RPMI7951 (cell line): ENCODE results near the gene ATN1. TPM values are rescaled to one million over a fixed set of nuclear protein-coding genes. Genes with fewer than 3 reads are reported as not detected.
"Not testable (repeated sequence)": the region's sequence is repeated elsewhere in the genome, so short reads cannot be mapped to it uniquely, and the experiment has no call there.

Source experiments
- DNase-seq: peaks from one replicate; pipeline ENCODE4 v3.0.0-alpha.2; 2012; ENCODE audit warnings: low read depth
- total RNA-seq: library from RNA; depleted of rRNA; stranded (reverse); fragments of >200 nt; shearing (Covaris generic); gene quantifications from 2 replicates; pipeline ENCODE4 v1.2.3, GENCODE V29; 2014; rRNA removed

ATN1 gene, protein sequence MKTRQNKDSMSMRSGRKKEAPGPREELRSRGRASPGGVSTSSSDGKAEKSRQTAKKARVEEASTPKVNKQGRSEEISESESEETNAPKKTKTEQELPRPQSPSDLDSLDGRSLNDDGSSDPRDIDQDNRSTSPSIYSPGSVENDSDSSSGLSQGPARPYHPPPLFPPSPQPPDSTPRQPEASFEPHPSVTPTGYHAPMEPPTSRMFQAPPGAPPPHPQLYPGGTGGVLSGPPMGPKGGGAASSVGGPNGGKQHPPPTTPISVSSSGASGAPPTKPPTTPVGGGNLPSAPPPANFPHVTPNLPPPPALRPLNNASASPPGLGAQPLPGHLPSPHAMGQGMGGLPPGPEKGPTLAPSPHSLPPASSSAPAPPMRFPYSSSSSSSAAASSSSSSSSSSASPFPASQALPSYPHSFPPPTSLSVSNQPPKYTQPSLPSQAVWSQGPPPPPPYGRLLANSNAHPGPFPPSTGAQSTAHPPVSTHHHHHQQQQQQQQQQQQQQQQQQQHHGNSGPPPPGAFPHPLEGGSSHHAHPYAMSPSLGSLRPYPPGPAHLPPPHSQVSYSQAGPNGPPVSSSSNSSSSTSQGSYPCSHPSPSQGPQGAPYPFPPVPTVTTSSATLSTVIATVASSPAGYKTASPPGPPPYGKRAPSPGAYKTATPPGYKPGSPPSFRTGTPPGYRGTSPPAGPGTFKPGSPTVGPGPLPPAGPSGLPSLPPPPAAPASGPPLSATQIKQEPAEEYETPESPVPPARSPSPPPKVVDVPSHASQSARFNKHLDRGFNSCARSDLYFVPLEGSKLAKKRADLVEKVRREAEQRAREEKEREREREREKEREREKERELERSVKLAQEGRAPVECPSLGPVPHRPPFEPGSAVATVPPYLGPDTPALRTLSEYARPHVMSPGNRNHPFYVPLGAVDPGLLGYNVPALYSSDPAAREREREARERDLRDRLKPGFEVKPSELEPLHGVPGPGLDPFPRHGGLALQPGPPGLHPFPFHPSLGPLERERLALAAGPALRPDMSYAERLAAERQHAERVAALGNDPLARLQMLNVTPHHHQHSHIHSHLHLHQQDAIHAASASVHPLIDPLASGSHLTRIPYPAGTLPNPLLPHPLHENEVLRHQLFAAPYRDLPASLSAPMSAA (N-terminal part only)
- total RNA-seq = 3.8 and 6.1 TPM in 2 replicates

DNA sequence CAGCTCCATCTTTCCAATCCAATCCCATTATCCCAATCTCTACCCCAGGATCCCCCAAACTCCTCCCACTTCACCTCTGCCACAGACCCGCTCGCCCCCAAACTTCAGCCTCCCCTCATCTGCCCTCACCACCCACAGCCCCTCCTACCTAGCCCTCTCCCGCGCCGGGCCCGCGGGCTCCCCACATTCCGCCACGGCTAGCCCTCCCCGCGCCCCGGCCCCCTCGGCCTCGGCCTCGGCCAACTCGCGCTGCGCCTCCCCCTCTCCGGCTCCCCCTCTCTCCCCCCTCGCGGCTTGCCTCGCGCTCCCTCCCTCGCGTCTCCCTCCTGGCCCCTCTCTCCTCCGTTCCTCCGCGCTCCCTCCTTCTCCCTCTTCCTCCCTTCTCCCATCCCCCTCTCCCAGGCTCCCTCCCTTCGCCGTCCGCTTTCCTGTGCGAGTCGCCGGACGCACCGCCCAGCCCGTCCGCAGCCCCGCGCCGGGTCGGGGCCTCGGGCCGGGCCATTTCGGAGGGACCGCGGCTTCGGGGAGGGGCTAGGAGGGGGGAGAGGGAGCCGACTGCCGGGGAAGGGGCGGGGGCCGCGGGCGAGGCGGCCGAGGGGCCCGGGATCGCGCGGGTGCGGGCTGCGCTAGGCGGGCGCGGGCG is at the start of gene ATN1:
Gene ATN1 (plus strand): TSS at position 581 of the 643 bp plus-strand sequence. CDS start 6,043 bp downstream, outside the sequence.
- peak; percentile 77 for DNase-seq

DNA sequence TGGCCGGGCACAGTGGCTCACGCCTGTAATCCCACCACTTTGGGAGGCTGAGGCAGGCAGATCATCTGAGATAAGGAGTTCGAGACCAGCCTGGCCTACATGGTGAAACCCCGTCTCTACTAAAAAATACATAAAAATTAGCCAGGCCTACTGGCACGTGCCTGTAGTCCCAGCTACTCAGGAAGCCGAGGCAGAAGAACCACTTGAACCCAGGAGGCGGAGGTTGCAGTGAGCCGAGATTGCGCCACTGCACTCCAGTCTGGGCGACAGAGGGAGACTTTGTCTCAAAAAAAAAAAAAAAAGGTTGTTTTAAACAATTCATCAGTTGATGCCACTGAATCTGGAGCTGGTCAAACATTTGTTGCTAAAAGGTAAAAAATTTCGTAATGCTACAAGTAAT is 47.9 kb upstream of the ATN1 start:
- DNase-seq = not testable (repeated sequence)

DNA sequence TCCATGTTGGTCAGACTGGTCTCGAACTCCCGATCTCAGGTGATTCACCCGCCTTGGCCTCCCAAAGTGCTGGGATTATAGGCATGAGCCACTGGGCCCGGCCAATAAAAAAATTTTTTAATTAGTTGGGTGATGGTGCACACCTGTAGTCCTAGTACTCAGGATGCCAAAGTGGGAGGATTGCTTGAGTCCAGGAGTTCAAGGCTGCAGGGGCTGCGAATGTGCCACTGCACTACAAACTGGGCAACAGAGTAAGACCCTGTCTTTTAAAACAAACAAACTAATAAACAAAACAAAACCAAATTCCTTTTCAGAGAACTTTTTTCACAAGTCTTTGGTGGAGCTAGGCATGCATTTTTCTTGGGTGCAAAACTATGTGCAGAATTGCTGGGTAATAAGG is 44.5 kb upstream of the ATN1 start:
- DNase-seq = no peak

DNA sequence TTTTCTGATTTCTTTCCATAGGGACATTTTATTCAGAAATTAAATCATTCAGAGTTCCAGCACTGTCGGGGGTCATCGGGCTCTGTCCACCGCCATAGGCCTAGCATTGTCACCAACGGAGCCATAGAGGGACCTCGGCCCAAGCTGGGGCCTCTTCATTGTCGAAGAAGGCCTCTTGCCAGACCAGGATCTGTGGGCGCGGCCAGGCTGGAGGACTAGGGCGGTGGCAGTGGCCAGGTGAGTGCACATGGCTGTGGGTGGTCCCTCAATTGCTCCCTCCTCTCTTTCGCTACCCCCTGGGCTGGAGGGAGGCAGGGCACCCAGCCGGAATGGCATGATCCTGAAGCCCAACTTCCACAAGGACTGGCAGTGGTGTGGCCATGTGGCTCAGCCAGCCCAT is 44.1 kb upstream of the ATN1 start:
- DNase-seq = no peak

DNA sequence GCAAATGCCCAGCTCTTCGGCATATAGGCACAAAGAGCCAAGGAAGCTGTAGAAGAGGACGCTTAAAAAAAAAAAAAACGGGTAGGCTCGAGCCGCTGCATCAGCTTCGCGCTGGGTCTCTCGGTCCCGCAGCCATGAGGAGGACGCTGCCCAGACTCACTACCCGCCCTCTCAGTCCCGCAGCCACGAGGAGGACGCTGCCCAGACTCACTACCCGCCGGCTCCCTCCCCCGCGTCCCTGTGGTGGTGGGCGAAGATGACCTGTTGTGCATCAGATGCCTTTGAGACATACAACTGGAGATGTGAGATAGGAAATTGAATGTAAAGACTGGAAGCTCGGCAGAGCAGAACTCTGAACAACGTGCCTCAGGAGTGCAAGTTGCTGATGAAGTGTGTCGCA is 43.2 kb upstream of the ATN1 start:
- no peak for DNase-seq

DNA sequence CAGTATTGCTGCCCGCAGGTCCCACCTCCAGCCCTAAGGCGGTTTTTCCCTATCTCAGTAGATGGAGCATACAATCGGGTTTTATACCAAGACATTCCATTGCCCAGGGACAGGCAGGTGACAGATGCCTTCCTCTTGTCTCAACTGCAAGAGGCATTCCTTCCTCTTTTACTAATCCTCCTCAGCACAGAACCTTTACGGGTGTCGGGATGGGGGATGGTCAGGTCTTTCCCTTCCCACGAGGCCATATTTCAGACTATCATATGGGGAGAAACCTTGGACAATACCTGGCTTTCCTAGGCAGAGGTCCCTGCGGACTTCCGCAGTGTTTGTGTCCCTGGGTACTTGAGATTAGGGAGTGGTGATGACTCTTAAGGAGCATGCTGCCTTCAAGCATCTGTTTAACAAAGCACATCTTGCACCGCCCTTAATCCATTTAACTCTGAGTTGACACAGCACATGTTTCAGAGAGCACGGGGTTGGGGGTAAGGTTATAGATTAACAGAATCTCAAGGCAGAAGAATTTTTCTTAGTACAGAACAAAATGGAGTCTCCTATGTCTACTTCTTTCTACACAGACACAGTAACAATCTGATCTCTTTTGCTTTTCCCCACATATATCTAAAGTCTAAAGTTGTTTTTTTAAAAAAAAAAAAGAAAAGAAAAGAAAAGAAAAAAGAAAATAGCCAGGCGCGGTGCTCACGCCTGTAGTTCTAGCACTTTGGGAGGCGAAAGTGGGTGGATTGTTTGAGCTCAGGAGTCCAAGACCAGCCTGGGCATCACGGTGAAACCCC is 41.4 kb upstream of the ATN1 start:
- not testable (repeated sequence) for DNase-seq

DNA sequence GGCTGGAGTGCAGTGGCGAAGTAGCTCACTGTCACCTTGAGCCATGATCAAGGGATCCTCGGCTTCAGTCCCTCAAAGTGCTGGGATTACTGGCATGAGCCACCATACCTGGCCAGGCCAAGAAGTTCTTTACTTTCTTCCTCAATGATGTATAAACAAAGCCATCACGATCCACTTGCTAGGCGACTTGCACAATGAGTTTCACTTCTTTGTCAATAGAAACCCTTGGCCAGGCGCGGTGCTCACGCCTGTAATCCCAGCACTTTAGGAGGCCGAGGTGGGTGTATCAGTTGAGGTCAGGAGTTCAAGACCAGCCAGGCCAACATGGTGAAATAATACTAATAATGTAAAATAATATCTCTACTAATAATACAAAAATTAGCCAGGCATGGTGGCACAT is 40.3 kb upstream of the ATN1 start:
- DNase-seq = no peak

DNA sequence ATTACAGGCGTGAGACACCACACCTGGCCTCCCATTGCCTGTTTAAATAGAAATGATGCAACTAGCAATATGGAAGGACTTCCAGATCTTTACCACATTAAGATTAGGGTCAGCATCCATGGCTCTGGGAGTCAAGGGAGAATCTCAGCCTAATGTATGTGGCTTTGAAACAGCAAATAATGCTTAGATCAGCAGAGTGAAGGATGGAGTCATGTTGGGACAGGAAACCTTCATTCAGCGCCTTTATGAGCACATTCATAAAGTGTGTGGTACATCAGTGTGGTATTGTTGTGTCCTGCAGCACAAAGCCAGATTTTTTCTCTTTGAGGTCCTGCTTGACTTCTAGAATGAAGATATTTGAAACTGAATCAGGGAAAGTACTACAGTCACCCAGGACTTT is 39.4 kb upstream of the ATN1 start:
- no peak for DNase-seq

DNA sequence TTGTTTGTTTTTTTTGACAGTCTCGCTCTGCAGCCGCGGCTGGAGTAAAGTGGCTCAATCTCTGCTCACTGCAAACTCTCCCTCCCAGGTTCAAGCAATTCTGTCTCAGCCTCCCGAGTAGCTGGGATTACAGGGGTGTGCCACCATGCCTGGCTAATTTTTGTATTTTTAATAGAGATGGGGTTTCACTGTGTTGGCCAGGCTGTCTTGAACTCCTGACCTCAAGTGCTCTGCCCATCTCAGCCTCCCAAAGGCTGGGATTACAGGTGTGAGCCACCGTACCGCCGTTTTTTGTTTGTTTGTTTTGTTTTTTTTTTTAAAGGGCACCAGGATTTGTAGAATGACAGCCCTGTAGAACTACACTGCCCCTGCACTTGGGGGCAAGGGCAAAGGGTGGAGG is 39.0 kb upstream of the ATN1 start:
- DNase-seq = not testable (repeated sequence)

DNA sequence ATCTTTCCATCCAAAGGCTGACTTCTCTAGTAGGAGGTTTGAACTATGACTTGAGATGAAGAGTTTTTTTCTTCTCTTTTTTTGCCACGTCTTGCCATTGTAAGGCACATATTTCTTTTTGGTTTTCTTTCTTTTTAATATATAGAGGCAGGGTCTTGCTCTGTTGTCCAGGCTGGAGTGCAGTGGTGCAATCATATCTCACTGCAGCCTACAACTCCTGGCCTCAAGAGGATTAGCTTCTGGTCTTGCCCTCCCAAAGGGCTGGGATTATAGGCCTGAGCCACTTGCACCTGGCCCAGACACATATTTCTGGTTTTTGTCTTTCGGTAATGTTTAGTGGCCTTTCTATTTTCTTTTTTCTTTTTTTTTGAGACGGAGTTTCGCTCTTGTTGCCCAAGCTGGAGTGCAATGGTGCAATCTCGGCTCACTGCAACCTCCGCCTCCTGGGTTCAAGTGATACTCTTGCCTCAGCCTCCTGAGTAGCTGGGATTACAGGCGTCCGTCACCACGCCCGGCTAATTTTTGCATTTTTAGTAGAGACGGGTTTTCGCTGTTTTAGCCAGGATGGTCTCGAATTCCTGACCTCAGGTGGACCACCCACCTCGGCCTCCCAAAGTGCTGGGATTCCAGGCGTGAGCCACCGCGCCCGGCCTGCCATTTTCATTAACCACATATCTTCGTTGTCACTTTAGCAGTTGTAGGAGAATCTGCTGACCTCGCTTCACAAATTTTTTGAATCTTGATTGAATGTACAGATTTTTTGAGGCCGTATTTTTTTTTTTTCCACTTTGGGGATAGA is 37.8 kb upstream of the ATN1 start:
- DNase-seq = not testable (repeated sequence)

DNA sequence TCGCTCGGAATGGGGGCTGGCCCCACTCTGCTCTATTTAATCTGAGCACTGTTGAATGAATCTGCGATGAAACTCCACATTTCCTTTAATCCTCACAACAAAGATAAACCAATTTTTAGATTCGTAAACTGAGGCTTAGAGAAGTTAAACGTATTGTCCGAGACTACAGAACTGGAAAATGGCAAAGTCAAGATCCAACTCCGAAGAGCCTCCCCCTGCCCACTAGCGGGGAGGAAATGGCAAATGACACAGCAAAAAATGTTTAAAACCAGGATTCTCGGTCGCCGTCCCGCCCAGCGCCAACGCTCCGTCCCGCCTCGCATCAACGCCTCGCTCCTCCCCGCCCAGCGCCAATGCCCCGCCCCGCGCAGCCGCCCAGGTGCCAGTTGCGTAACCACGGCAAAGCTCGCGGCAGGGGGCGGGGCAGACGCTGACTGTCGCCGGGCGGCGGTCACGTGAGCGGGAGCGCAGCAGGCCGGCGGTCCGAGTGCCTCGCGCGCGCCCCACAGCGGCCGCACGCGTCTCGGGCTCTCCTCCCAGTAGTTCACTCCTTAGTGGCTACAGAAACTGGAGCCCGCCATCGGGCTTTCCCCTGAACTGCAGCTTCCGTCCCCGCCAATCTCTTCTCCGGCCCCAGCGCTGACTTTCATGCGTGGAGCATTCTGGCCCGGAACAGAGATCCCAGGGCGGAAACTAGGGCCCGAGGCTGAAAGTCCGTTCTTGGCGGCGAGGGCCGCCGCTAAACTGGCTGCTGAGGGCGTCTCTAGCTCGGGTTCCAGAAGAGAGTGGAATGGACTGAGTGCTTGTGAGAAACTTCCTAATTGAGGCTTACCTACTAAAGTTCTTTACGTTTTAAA is 36.7 kb upstream of the ATN1 start:
- peak; percentile 91 for DNase-seq

DNA sequence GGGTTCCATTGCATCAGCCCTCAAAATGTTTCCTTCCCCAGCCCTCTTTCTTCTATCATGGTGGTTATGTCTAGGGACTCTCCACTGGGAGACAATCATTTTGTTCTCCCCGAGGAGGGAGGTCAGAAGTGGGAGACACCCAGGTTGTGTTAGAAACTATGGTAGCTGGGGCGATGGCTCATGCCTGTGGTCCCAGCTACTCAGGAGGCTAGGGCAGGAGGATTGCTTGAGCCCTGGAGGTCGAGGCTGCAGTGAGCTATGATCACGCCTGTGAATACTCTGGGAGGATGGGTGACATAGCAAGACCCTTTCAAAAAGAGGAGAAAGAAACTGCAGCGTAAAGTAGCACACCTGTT is 36.1 kb upstream of the ATN1 start:
- no peak for DNase-seq

DNA sequence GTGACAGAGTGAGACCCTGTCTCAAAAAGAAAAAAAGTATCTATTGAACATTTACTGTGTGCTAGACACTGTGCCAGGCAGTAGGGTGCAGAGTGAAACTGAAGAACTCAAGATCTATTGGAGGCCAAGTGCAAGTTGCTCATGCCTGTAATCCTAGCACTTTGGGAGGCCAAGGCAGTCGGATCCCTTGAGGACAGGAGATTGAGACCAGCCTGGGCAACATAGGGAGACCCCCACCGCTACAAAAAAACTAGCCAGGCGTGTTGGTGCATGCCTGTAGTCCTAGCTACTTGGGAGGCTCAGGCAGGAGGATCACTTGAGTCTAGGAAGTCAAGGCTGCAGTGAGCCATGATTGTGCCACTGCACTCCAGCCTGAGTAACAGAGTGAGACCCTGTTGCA is 35.1 kb upstream of the ATN1 start:
- not testable (repeated sequence) for DNase-seq

DNA sequence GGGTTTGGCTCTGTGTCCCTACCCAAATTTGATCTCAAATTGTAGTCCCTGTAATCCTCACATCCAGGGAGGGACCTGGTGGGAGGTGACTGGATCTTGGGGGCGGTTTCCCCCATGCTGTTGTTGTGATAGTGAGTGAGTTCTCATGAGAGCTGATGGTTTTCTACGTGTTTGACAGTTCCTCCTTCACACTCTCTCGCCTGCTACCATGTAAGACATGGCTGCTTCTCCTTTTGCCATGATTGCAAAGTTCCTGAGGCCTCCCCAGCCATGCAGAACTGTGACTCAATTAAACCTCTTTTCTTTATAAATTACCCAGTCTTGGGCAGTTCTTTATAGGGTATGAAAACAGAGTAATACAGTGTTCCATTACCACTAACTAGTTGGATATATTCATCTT is 33.4 kb upstream of the ATN1 start:
- DNase-seq = no peak

DNA sequence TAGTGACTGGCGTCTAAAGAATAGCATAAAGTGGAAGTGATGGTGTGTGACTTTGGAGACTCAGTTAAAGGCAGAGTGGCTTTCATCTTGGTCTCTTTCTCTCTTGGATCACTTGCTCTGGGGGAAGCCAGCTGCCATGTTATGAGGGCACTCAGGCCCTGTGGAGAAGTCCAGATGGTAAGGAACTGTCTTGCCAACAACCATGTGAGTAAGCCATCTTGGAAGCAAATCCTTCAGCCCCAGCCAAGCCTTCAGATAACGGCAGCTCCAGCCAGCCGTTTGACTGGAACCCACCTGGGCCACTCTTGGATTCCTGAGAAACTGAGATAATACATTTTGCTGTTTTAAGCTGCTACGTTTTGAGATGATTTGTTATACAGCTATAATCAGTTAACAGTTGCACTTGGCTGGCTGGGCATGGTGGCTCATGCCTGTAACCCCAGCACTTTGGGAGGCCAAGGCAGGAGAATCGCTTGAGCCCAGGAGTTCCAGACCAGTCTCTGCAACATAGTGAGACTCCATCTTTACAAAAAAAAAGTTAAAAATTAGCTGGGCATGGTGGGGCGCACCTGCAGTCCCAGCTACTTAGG is 30.8 kb upstream of the ATN1 start:
- no peak for DNase-seq

DNA sequence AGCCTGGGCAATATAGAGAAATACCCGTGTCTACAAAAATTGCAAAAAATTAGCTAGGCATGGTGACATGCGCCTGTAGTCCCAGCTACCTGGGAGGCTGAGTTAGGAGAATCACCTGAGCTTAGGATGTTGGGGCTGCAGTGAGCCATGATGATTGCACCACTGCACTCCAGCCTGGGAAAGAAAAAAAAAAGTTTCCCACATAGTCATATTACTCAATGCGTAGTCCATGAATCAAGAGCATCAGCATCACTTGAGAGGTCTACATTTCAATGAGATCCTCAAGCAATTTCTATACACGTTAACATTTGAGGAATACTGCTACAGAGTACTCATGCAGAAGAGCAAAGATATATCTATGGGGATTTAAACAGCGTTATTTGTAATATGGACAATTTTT is 28.3 kb upstream of the ATN1 start:
- DNase-seq = no peak

DNA sequence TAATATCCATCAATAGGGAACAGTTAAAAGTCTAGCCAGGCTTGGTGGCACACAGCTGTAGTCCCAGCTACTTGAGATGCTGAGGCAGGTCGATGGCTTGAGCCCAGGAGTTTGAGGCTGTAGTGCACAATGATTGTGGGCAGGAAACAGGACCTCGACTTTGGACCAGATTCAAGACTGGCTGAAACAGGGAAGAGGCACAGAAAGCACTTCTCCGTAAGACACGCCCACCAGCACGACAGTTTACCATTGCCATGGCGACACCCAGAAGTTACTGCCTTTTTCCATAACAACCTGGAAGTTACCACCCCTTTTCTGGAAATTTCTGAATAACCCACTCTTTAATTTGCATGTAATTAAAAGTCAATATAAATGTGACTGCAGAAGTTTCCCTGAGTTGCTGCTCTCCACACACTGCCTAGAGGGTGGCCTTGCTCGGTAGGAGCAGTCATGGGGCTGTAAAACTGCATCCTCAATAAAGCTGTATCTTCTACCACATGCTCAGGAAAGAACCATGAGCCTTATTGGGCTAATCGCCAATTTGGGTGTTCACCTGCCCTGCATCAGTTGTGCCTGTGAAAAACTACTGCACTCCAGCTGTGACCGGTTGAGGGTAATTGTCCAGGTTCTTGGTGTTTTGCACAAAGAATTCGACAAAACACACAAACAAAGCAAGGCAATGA is 27.8 kb upstream of the ATN1 start:
- peak; percentile 48 for DNase-seq

DNA sequence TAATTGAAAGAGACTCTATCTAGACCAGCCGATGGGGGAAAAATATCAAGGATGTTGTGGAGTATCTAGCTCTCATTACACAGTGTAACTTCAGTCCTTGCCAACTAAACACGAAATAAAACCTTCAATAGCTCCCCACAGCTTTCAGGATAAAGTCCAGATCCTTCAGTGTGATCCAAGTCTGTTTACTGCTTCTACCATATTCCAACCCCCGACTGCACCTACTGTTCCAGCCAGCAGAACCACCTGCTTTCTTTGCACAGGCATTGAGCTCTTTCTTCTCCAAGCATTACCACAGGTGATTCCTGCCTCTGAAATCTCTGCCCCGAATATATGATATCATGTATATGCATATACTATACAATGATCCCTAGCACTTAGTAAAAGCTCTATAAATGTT is 25.3 kb upstream of the ATN1 start:
- DNase-seq = no peak
